Activated T-helper 2 cell treated with anti-CD3 and anti-CD28 coated beads, Interferon-gamma antibody, Interleukin-2, Interleukin-4, amounts not matched to agents 10 μg/mL and 5 μg/mL and 100 μg/mL, durations not matched to agents 14 hours and 24 hours and 36 hours (primary cell): ENCODE measurements around the gene EIF3A. TPM values are rescaled to one million over a fixed set of nuclear protein-coding genes. Genes with fewer than 3 reads are reported as not detected.
"Not testable (repeated sequence)": the region's sequence is repeated elsewhere in the genome, so short reads cannot be mapped to it uniquely, and the experiment has no call there.

Source experiments
- DNase-seq: peaks from one replicate; pipeline ENCODE4 v3.0.0; 2021; ENCODE audit warnings: low spot score
- H3K27ac Mint-ChIP-seq: one replicate; pipeline ENCODE4 v1.8.0; 2021; ENCODE audit warnings: mixed read lengths
- H3K27me3 Mint-ChIP-seq: one replicate; pipeline ENCODE4 v1.8.0; 2021; ENCODE audit warnings: low read depth, mixed read lengths
- H3K36me3 Mint-ChIP-seq: one replicate; pipeline ENCODE4 v1.8.0; 2021; ENCODE audit warnings: low read depth, mixed read lengths
- H3K4me1 Mint-ChIP-seq: one replicate; pipeline ENCODE4 v1.8.0; 2021; ENCODE audit warnings: low read depth, mixed read lengths
- H3K4me3 Mint-ChIP-seq: one replicate; pipeline ENCODE4 v1.8.0; 2021; ENCODE audit warnings: low read depth, mild to moderate bottlenecking, moderate library complexity, mixed read lengths
- H3K9me3 Mint-ChIP-seq: one replicate; pipeline ENCODE4 v1.8.0; 2021; ENCODE audit warnings: mixed read lengths
- intact Hi-C: fragments of 100-400 bp; cut with micrococcal nuclease; formaldehyde crosslinking; loops from one replicate; pipeline ENCODE4 v1.15.1; 2023
- total RNA-seq: library from RNA; stranded (reverse); gene quantifications from 2 replicates; pipeline ENCODE4 v1.2.3, GENCODE V29; 2022

The EIF3A gene
- total RNA-seq, 1 donor from 2014 or later, result 164 TPM

GRCh38 chr10:119029613-119030420 lies 50.8 kb downstream of the EIF3A start, which contains the start of gene NANOS1:
Gene NANOS1 (plus strand): TSS chr10:119029714. CDS start chr10:119029802, 88 bp downstream.
- H3K4me3 Mint-ChIP-seq, result peak within 1 kb of the TSS; percentile 66
- peaks cover 28% of the 10 kb centered on the region for H3K36me3 Mint-ChIP-seq
- intact Hi-C loops, result loop anchor here (2.0 kb wide), 2 partner anchors 51 to 275 kb away; partner anchors contain the start of genes CACUL1 and EIF3A
- peaks cover 13% of the 10 kb centered on the region for H3K4me1 Mint-ChIP-seq
- H3K27ac Mint-ChIP-seq, result no peak within 1 kb of the TSS
- no peaks in the 10 kb centered on the region for H3K9me3 Mint-ChIP-seq
- peak; percentile 40 for DNase-seq
- H3K27me3 Mint-ChIP-seq, result peaks cover 15% of the 10 kb centered on the region

GRCh38 chr10:119028900-119029612 lies 51.6 kb downstream of the EIF3A start:
- Mint-ChIP-seq H3K4me3 (peak overlapping the region; percentile 66), H3K27ac (no peak overlapping the region), H3K36me3 (peaks cover 21% of the 10 kb centered on the region), H3K4me1 (peaks cover 10% of the 10 kb centered on the region), H3K27me3 (peaks cover 15% of the 10 kb centered on the region), H3K9me3 (no peaks in the 10 kb centered on the region)
- peak; percentile 75 for DNase-seq
- intact Hi-C loops, result no loop called here

GRCh38 chr10:119028445-119028899 lies 52.1 kb downstream of the EIF3A start:
- peaks cover 16% of the 10 kb centered on the region for H3K36me3 Mint-ChIP-seq
- intact Hi-C loops, DNase-seq, H3K4me1 Mint-ChIP-seq, H3K27ac Mint-ChIP-seq, H3K9me3 Mint-ChIP-seq: not testable (repeated sequence)
- peaks cover 15% of the 10 kb centered on the region for H3K27me3 Mint-ChIP-seq
- peak overlapping the region; percentile 66 for H3K4me3 Mint-ChIP-seq

GRCh38 chr10:119026301-119027110 lies 54.1 kb downstream of the EIF3A start:
- H3K27ac Mint-ChIP-seq, result no peak overlapping the region
- H3K4me3 Mint-ChIP-seq, result no peak overlapping the region
- H3K27me3 Mint-ChIP-seq, result peaks cover 17% of the 10 kb centered on the region
- no peak for DNase-seq
- intact Hi-C loops, result no loop called here
- H3K9me3 Mint-ChIP-seq, result no peaks in the 10 kb centered on the region
- H3K36me3 Mint-ChIP-seq, result peaks cover 5% of the 10 kb centered on the region
- peaks cover 2% of the 10 kb centered on the region for H3K4me1 Mint-ChIP-seq

GRCh38 chr10:119025776-119026175 lies 54.8 kb downstream of the EIF3A start:
- H3K36me3 Mint-ChIP-seq, result no peaks in the 10 kb centered on the region
- no peak for DNase-seq
- H3K27ac Mint-ChIP-seq, result no peak overlapping the region
- peaks cover 17% of the 10 kb centered on the region for H3K27me3 Mint-ChIP-seq
- no peak overlapping the region for H3K4me3 Mint-ChIP-seq
- H3K4me1 Mint-ChIP-seq, result no peaks in the 10 kb centered on the region
- no peaks in the 10 kb centered on the region for H3K9me3 Mint-ChIP-seq
- intact Hi-C loops, result no loop called here

- Mint-ChIP-seq H3K36me3 (no peaks in the 10 kb centered on the region), H3K27ac (no peak overlapping the region), H3K4me1 (no peaks in the 10 kb centered on the region), H3K27me3 (peaks cover 21% of the 10 kb centered on the region), H3K9me3 (no peaks in the 10 kb centered on the region), H3K4me3 (no peak overlapping the region)
- intact Hi-C loops, result no loop called here
- no peak for DNase-seq
Observed at GRCh38 chr10:119025336-119025735, 55.3 kb downstream of the EIF3A start.

DNA sequence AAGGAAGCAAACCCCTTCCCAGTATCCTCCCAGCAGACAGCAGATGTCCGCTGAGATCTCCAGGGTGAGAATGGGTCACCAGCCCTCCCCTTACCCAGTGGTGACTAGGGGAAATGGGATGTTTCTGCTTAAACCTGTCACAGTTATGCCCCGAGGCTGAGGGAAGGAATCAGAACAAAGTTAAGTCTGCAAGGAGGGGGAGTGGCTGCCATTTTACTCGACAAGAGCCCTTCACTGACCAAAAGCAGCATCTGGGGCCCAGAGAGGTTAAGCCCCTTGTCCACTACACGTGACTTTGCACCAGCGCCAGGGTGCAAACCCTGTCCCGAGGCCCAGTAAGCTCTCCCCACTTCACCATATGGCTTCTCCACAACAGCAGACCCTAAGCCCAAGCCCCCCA lies 55.7 kb downstream of the EIF3A start:
- Mint-ChIP-seq H3K4me3 (no peak overlapping the region), H3K9me3 (no peaks in the 10 kb centered on the region), H3K36me3 (no peaks in the 10 kb centered on the region), H3K4me1 (no peaks in the 10 kb centered on the region), H3K27ac (no peak overlapping the region), H3K27me3 (peaks cover 21% of the 10 kb centered on the region)
- DNase-seq, result no peak
- intact Hi-C loops, result no loop called here

GRCh38 chr10:119023553-119023868 lies 57.1 kb downstream of the EIF3A start:
- H3K27ac Mint-ChIP-seq, result no peak overlapping the region
- H3K27me3 Mint-ChIP-seq, result peaks cover 22% of the 10 kb centered on the region
- H3K4me3 Mint-ChIP-seq, result no peak overlapping the region
- DNase-seq, result no peak
- no peaks in the 10 kb centered on the region for H3K9me3 Mint-ChIP-seq
- intact Hi-C loops, result no loop called here
- no peaks in the 10 kb centered on the region for H3K4me1 Mint-ChIP-seq
- H3K36me3 Mint-ChIP-seq, result no peaks in the 10 kb centered on the region

GRCh38 chr10:119022846-119023552 lies 57.6 kb downstream of the EIF3A start:
- no peak for DNase-seq
- intact Hi-C loops, result no loop called here
- Mint-ChIP-seq H3K4me1 (no peaks in the 10 kb centered on the region), H3K4me3 (no peak overlapping the region), H3K9me3 (no peaks in the 10 kb centered on the region), H3K36me3 (no peaks in the 10 kb centered on the region), H3K27ac (no peak overlapping the region), H3K27me3 (peaks cover 19% of the 10 kb centered on the region)

DNA sequence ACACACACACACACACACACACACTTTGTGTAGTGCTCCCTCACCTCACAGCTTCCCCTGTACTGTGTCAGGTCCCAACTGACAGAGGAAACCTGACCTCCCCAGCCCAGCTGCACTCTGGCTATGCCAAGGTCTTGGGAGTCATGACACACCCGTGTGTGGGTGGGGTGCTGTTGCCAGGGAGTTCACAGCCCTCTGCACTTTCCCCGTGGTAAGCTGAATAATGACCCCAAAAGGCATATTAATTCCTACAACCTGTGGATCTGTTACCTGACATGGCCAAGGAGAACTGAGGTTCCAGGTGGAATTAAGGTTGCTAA lies 60.0 kb downstream of the EIF3A start:
- DNase-seq, result no peak
- peaks cover 18% of the 10 kb centered on the region for H3K27me3 Mint-ChIP-seq

GRCh38 chr10:119007211-119007574 lies 73.4 kb downstream of the EIF3A start:
- intact Hi-C loops, result no loop called here
- Mint-ChIP-seq H3K27ac (no peak overlapping the region), H3K9me3 (no peaks in the 10 kb centered on the region), H3K4me1 (no peaks in the 10 kb centered on the region), H3K4me3 (no peak overlapping the region), H3K36me3 (no peaks in the 10 kb centered on the region), H3K27me3 (peaks cover 9% of the 10 kb centered on the region)
- DNase-seq, result no peak

More for the DNA sequence above, 60.0 kb downstream of the EIF3A start:
- H3K27ac Mint-ChIP-seq, result no peak overlapping the region
- intact Hi-C loops, result no loop called here
- no peaks in the 10 kb centered on the region for H3K36me3 Mint-ChIP-seq
- no peak overlapping the region for H3K4me3 Mint-ChIP-seq
- H3K4me1 Mint-ChIP-seq, result no peaks in the 10 kb centered on the region
- no peaks in the 10 kb centered on the region for H3K9me3 Mint-ChIP-seq

DNA sequence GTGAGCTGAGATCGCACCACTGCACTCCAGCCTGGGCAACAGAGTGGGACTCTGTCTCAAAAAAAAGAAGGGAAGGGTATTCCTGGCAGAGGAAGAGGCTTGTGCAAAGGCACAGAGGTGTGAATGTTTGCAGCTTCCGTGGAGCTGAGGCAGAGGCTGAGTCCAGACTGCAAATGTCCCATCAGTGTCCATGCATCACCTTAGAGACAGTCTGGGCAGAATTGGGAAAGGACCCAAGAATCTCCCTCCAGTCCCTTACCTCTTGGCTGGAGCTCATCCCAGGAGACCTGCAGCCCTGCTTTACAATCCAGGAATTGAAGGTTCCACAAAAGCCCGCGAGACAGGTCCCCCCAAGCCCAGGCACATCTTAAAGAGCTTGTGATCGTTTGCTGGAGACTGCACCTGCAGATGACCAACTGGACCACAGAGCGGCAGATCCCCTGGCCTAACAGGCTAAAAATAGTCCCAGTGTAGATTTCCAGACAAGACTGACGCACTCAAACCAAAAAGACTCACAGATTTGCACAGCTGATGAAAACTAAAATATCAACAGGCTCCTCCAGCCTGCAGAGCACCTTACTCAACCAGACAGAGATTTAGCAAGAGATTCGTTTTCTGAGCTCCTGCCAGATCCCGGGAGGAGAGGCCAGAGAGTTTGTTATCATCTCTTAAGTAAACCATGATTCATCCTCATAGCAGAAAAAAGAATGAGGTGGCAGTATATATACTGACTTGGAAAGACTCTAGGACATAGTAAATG lies 74.0 kb downstream of the EIF3A start:
- H3K9me3 Mint-ChIP-seq, result no peaks in the 10 kb centered on the region
- intact Hi-C loops, result no loop called here
- H3K4me1 Mint-ChIP-seq, result no peaks in the 10 kb centered on the region
- no peaks in the 10 kb centered on the region for H3K36me3 Mint-ChIP-seq
- H3K27me3 Mint-ChIP-seq, result peaks cover 9% of the 10 kb centered on the region
- H3K4me3 Mint-ChIP-seq, result no peak overlapping the region
- H3K27ac Mint-ChIP-seq, result no peak overlapping the region
- no peak for DNase-seq
